Measurements from ENCODE around the gene ADAMTS12. TPM values are rescaled to one million over a fixed set of nuclear protein-coding genes. Genes with fewer than 3 reads are reported as not detected.

The ADAMTS12 gene
- total and polyA plus RNA-seq, 2 experiments from 2014 or later: 9.1 to 17.1 TPM

- no peaks in the 10 kb centered on the region for H3K9me3 Mint-ChIP-seq
- no peak for DNase-seq (ENCODE audit: low spot score)
- H3K4me3 Mint-ChIP-seq: no peak overlapping the region
- no peaks in the 10 kb centered on the region for H3K79me2 ChIP-seq (replicated peaks; ENCODE audit: insufficient read depth)
- H3K36me3 Mint-ChIP-seq (ENCODE audit: low read depth): no peaks in the 10 kb centered on the region
- H3K27ac ChIP-seq (ENCODE audit: low read depth): no peak overlapping the region
- H3F3A ChIP-seq (replicated peaks; ENCODE audit: low read depth): no peaks in the 10 kb centered on the region
- H2AFZ ChIP-seq: no peak overlapping the region
- no peaks in the 10 kb centered on the region for H3K27me3 Mint-ChIP-seq (ENCODE audit: insufficient read depth, low read depth, poor library complexity)
- TF ChIP-seq CTCF (conservative IDR thresholded peaks at IDR 0.05; ENCODE audit: low read depth in 2 of 2): no peak
- TF ChIP-seq STAT1 (IDR thresholded peaks at IDR 0.05; ENCODE audit: unreplicated experiment): no peak
- TF ChIP-seq ZNF114 (CRISPR knock-in tag; IDR thresholded peaks at IDR 0.05): no peak
- no peak for TF ChIP-seq EZH2 (IDR thresholded peaks at IDR 0.05; ENCODE audit: low read depth, unreplicated experiment)
- no peak for TF ChIP-seq REST (IDR thresholded peaks at IDR 0.05; ENCODE audit: unreplicated experiment)
- TF ChIP-seq ZNF462 (CRISPR knock-in tag; IDR thresholded peaks at IDR 0.05): no peak
- no peak for TF ChIP-seq POLR2AphosphoS5 (IDR thresholded peaks at IDR 0.05; ENCODE audit: low read depth)
- no peak for TF ChIP-seq NANOG (IDR thresholded peaks at IDR 0.05; ENCODE audit: borderline replicate concordance)
- no peak for TF ChIP-seq JUNB (IDR thresholded peaks at IDR 0.05; ENCODE audit: unreplicated experiment)
- TF ChIP-seq ZNF331 (CRISPR knock-in tag; IDR thresholded peaks at IDR 0.05; ENCODE audit: low read depth): no peak
- TF ChIP-seq ETS1 (IDR thresholded peaks at IDR 0.05): no peak
- H3K4me1 ChIP-seq (ENCODE audit: insufficient read depth): no peaks in the 10 kb centered on the region
- H3K27ac Mint-ChIP-seq: no peak overlapping the region
- peaks cover 4% of the 10 kb centered on the region; the same call in 1 of the 2 replicates for H4K20me1 ChIP-seq (replicated peaks; ENCODE audit: insufficient read depth)
- H3K4me3 ChIP-seq: no peak overlapping the region
- H3K27me3 ChIP-seq (ENCODE audit: insufficient read depth): no peaks in the 10 kb centered on the region
- H3K36me3 ChIP-seq (ENCODE audit: insufficient read depth): no peaks in the 10 kb centered on the region
- ATAC-seq: no peak
- H3K9me2 ChIP-seq (ENCODE audit: insufficient read depth): no peaks in the 10 kb centered on the region
- H3K4me2 ChIP-seq: no peak overlapping the region
- H3K4me1 Mint-ChIP-seq: no peaks in the 10 kb centered on the region; the same call in 2 of the 3 replicates
Measured at GRCh38 chr5:33671700-33672291, 220.0 kb downstream of the ADAMTS12 start.

Measured in GM23338 (cell line).